GM21390 (cell line): ENCODE measurements around the gene SH2D2A.
A peak's percentile ranks its signal among the peaks of the same experiment; 100 is the strongest.

ENCODE experiments used
- ATAC-seq: cut with Tn5 transposase; IDR thresholded peaks from one replicate; pipeline ENCODE4 v1.9.1; 2021; ENCODE audit not compliant: unreplicated experiment

Gene SH2D2A

GRCh38 chr1:156828400-156829124 lies 11.9 kb upstream of the SH2D2A start:
- no peak for ATAC-seq

- no peak for ATAC-seq
These were observed 10.0 kb upstream of the SH2D2A start for GRCh38 chr1:156826630-156827029.

GRCh38 chr1:156823210-156823790 lies 6.7 kb upstream of the SH2D2A start:
- no peak for ATAC-seq

GRCh38 chr1:156822680-156823079 lies 6.0 kb upstream of the SH2D2A start:
- no peak for ATAC-seq

- no peak for ATAC-seq
These were observed 5.2 kb upstream of the SH2D2A start for GRCh38 chr1:156821801-156822200.

GRCh38 chr1:156815961-156816422 lies 656 bp downstream of the SH2D2A start:
- no peak for ATAC-seq

- no peak for ATAC-seq
These were observed 1.3 kb downstream of the SH2D2A start for GRCh38 chr1:156815307-156815826.

- ATAC-seq = no peak
These were observed 1.9 kb downstream of the SH2D2A start for GRCh38 chr1:156814571-156815260.

GRCh38 chr1:156813750-156814570 lies 2.7 kb downstream of the SH2D2A start:
- ATAC-seq = peak; percentile 54

- ATAC-seq = no peak
These were observed 3.4 kb downstream of the SH2D2A start for GRCh38 chr1:156813298-156813697.

- ATAC-seq = no peak
These were observed 4.2 kb downstream of the SH2D2A start for GRCh38 chr1:156812293-156812990.

GRCh38 chr1:156811168-156811567 lies 5.5 kb downstream of the SH2D2A start:
- no peak for ATAC-seq

- ATAC-seq = no peak
These were observed 6.8 kb downstream of the SH2D2A start for GRCh38 chr1:156809711-156810366.

- ATAC-seq = no peak
These were observed 7.4 kb downstream of the SH2D2A start for GRCh38 chr1:156809281-156809680.

- no peak for ATAC-seq
These were observed 8.2 kb downstream of the SH2D2A start for GRCh38 chr1:156808186-156809030.

- ATAC-seq = no peak
These were observed 9.0 kb downstream of the SH2D2A start for GRCh38 chr1:156807627-156808026.

GRCh38 chr1:156806512-156807440 lies 9.9 kb downstream of the SH2D2A start:
- ATAC-seq = no peak
